Measurements from ENCODE around the gene NEO1.

Gene NEO1

DNA sequence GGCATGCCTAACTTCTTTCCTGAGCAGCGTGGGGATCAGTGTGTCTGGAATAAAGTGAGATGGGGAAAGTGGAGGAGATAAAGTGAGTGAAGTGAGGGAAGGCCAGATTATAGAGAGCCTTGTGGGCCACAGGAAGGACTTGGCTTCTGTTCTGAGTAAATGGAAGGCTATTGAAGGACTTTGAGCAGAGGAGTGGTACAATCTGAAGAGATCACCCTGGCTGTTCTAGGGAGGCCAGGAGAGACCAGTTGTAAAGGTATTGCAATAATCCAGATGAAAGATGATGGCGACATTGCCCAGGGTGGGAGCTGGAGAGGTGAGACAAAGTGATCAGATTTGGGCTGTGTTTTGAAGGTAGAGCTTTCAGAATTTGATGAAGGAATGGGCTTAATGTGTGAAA lies 46.8 kb upstream of the NEO1 start:
- Histone ChIP-seq H3K18ac (ENCODE audit: low read length) (no peak overlapping the region), H3K23ac (ENCODE audit: low read length) (no peak overlapping the region), H3K4me3 (ENCODE audit: low read depth, low read length) (no peak overlapping the region), H3K4me1 (ENCODE audit: control insufficient read depth in 1 of 2, insufficient read depth in 2 of 2, low read length in 2 of 2) (no peaks in the 10 kb centered on the region), H3K27ac (ENCODE audit: low read depth, low read length) (no peak overlapping the region), H2AFZ (ENCODE audit: insufficient read depth, low read length, poor library complexity) (no peak overlapping the region), H4K12ac (ENCODE audit: low read depth, low read length) (no peak overlapping the region), H2BK5ac (ENCODE audit: low read depth, low read length, poor library complexity) (no peak overlapping the region), H3K27me3 (ENCODE audit: insufficient read depth, low read length) (no peaks in the 10 kb centered on the region), H3K9me3 (ENCODE audit: insufficient read depth, low read depth, low read length) (no peaks in the 10 kb centered on the region), H4K91ac (ENCODE audit: low read depth, low read length) (no peak overlapping the region), H3K79me2 (ENCODE audit: control insufficient read depth, insufficient read depth, low read length, poor library complexity) (no peaks in the 10 kb centered on the region), H3K9ac (ENCODE audit: low read length) (no peak overlapping the region), H3K4ac (ENCODE audit: low read depth, low read length) (no peak overlapping the region), H4K8ac (ENCODE audit: low read depth, low read length) (no peak overlapping the region), H2AK5ac (ENCODE audit: low read length) (no peak overlapping the region), H2BK12ac (ENCODE audit: low read length) (no peak overlapping the region), H3K14ac (ENCODE audit: low read length) (no peak overlapping the region), H3K4me2 (ENCODE audit: low read length) (no peak overlapping the region), H3K36me3 (ENCODE audit: control insufficient read depth in 1 of 2, insufficient read depth in 2 of 2, low read length in 2 of 2) (no peaks in the 10 kb centered on the region), H2BK120ac (ENCODE audit: insufficient read depth, low read length, poor library complexity) (no peak overlapping the region), H3K79me1 (ENCODE audit: low read length) (no peaks in the 10 kb centered on the region)
- DNase-seq: no peak
- no CpG with 5 or more reads among the region's 2 CpGs for WGBS (ENCODE audit: extremely low coverage, insufficient coverage, insufficient read length)

DNA sequence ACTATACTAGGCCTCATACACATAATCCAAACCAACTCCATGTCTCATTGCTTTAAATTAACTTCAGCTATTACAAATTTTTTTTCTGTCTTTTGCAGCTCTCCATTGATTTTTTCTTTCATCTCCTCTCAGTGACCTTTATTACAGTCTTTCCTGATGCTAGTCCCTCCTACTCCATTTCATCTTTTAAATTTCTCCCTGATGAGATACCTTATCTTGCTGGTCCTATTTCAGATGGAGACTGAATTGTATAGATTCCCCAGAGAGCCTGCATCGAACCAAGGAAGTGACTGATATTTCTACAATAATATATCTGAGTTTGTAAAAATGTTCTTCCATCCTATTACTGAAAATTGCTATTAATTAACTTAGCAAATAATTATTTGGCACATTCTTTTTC lies 45.7 kb upstream of the NEO1 start:
- Histone ChIP-seq H2AK5ac (ENCODE audit: low read length) (no peak overlapping the region), H3K4ac (ENCODE audit: low read depth, low read length) (no peak overlapping the region), H3K23ac (ENCODE audit: low read length) (no peak overlapping the region), H3K18ac (ENCODE audit: low read length) (no peak overlapping the region), H3K4me2 (ENCODE audit: low read length) (no peak overlapping the region), H3K9me3 (ENCODE audit: insufficient read depth, low read depth, low read length) (no peaks in the 10 kb centered on the region), H3K36me3 (ENCODE audit: control insufficient read depth in 1 of 2, insufficient read depth in 2 of 2, low read length in 2 of 2) (no peaks in the 10 kb centered on the region), H3K27ac (ENCODE audit: low read depth, low read length) (no peak overlapping the region), H2BK120ac (ENCODE audit: insufficient read depth, low read length, poor library complexity) (no peak overlapping the region), H3K9ac (ENCODE audit: low read length) (no peak overlapping the region), H3K79me1 (ENCODE audit: low read length) (no peaks in the 10 kb centered on the region), H4K8ac (ENCODE audit: low read depth, low read length) (no peak overlapping the region), H2AFZ (ENCODE audit: insufficient read depth, low read length, poor library complexity) (no peak overlapping the region), H2BK5ac (ENCODE audit: low read depth, low read length, poor library complexity) (no peak overlapping the region), H4K91ac (ENCODE audit: low read depth, low read length) (no peak overlapping the region), H2BK12ac (ENCODE audit: low read length) (no peak overlapping the region), H3K4me1 (ENCODE audit: control insufficient read depth in 1 of 2, insufficient read depth in 2 of 2, low read length in 2 of 2) (no peaks in the 10 kb centered on the region), H3K27me3 (ENCODE audit: insufficient read depth, low read length) (no peaks in the 10 kb centered on the region), H3K14ac (ENCODE audit: low read length) (no peak overlapping the region), H4K12ac (ENCODE audit: low read depth, low read length) (no peak overlapping the region), H3K79me2 (ENCODE audit: control insufficient read depth, insufficient read depth, low read length, poor library complexity) (no peaks in the 10 kb centered on the region), H3K4me3 (ENCODE audit: low read depth, low read length) (no peak overlapping the region)
- DNase-seq: no peak
- no CpG with 5 or more reads among the region's 1 CpG for WGBS (ENCODE audit: extremely low coverage, insufficient coverage, insufficient read length)

DNA sequence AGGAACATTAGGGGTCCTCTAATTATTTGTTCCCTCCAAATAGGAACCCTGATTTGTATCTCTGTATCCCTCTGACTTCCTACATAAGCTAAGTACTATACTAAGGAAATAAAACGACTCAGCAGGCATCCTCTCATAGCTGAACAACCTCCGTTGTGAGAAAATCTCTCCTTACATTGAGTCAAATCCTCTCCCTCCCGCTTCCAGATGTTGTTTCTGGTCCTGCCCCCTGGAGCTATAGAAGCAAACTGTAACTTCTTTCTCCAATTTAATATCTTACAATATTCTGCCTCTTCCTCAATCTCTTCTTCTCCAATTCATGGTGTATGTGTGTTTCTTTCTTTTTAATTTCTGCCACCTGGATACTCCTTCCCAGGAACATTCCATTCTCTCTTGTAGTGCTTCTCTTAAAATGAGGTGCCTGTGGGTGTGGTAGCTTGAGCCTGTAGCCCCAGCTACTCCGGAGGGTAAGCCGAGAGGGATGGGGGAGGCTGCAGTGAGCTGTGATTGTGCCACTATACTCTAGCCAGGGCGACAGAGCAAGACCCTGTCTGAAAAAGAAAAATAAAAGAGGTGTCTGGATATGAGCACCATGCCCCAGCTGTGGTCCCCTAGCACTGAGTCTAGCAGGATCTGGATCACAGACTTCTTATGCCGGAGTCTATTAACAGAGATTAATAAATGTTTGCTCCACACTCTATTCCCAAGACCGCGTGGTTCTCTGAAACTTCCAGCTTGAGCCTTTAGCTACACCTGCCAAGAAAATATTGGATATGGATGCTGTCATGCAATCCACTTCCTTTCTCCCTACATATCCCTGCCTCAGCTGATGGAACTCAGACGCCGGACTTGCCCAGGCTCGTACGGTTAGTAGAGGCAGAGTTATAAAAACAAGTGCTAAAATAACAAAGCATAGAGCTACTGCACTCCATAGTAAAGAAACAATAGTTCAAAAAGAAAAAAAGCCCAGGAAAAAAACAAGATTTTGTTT lies 42.9 kb upstream of the NEO1 start:
- Histone ChIP-seq H2BK5ac (ENCODE audit: low read depth, low read length, poor library complexity) (no peak overlapping the region), H4K12ac (ENCODE audit: low read depth, low read length) (no peak overlapping the region), H3K4ac (ENCODE audit: low read depth, low read length) (no peak overlapping the region), H3K79me1 (ENCODE audit: low read length) (no peaks in the 10 kb centered on the region), H3K18ac (ENCODE audit: low read length) (no peak overlapping the region), H3K79me2 (ENCODE audit: control insufficient read depth, insufficient read depth, low read length, poor library complexity) (no peaks in the 10 kb centered on the region), H2AK5ac (ENCODE audit: low read length) (no peak overlapping the region), H3K36me3 (ENCODE audit: control insufficient read depth in 1 of 2, insufficient read depth in 2 of 2, low read length in 2 of 2) (no peaks in the 10 kb centered on the region), H4K8ac (ENCODE audit: low read depth, low read length) (no peak overlapping the region), H2BK12ac (ENCODE audit: low read length) (no peak overlapping the region), H3K14ac (ENCODE audit: low read length) (no peak overlapping the region), H3K4me1 (ENCODE audit: control insufficient read depth in 1 of 2, insufficient read depth in 2 of 2, low read length in 2 of 2) (no peaks in the 10 kb centered on the region), H3K23ac (ENCODE audit: low read length) (no peak overlapping the region), H3K4me2 (ENCODE audit: low read length) (no peak overlapping the region), H4K91ac (ENCODE audit: low read depth, low read length) (no peak overlapping the region), H3K27me3 (ENCODE audit: insufficient read depth, low read length) (no peaks in the 10 kb centered on the region), H3K4me3 (ENCODE audit: low read depth, low read length) (no peak overlapping the region), H3K9me3 (ENCODE audit: insufficient read depth, low read depth, low read length) (no peaks in the 10 kb centered on the region), H3K9ac (ENCODE audit: low read length) (no peak overlapping the region), H2AFZ (ENCODE audit: insufficient read depth, low read length, poor library complexity) (no peak overlapping the region), H3K27ac (ENCODE audit: low read depth, low read length) (no peak overlapping the region), H2BK120ac (ENCODE audit: insufficient read depth, low read length, poor library complexity) (no peak overlapping the region)
- no CpG with 5 or more reads among the region's 13 CpGs for WGBS (ENCODE audit: extremely low coverage, insufficient coverage, insufficient read length)
- DNase-seq: no peak

DNA sequence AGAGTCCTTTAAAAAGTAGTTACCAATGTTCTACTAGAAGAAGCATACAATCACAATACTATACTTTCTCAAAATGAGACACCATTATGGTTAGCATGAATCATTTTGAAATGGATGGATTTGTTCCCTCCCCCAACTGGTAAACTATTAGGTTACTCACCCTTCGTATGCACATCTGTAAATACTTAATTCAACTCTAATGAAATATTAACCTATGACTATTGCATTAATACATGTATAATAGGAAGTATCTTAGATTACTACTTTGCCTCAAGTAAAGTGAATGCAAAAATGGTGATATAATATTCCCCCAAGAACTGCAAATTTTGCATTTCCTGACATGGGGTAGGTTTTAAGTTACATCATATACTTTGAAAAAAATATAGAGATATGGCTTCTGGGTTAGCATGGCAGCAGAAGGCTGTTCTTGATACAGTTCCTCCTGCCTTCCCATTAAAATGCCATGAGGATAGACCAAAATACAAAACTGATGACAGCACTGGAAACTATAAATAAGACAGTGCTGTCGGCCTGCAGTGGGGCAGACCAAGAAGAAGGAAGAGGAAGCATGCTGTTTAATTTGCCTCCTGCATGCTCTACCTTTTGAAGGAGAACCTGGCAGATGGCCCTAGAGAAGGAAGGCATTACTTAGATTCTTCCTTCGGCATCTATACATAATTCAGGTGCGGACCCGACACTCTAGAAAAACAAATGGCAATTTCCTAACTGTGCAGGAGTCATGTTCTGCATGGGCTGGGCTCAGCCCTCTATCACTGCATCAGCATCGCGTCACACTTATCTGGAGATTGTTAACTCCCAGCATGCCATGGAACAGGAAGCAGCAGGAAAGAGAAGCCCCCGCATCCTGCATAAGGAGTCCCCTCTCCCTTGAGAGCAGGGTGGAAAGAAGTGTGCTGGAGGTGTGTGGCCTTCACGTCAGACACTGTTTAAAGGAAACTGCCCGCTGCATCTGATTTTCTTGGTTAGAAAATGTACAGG lies 41.8 kb upstream of the NEO1 start:
- Histone ChIP-seq H3K14ac (ENCODE audit: low read length) (no peak overlapping the region), H3K36me3 (ENCODE audit: control insufficient read depth in 1 of 2, insufficient read depth in 2 of 2, low read length in 2 of 2) (no peaks in the 10 kb centered on the region), H2BK120ac (ENCODE audit: insufficient read depth, low read length, poor library complexity) (no peak overlapping the region), H3K79me1 (ENCODE audit: low read length) (no peaks in the 10 kb centered on the region), H4K91ac (ENCODE audit: low read depth, low read length) (no peak overlapping the region), H3K4ac (ENCODE audit: low read depth, low read length) (no peak overlapping the region), H3K79me2 (ENCODE audit: control insufficient read depth, insufficient read depth, low read length, poor library complexity) (no peaks in the 10 kb centered on the region), H3K27me3 (ENCODE audit: insufficient read depth, low read length) (no peaks in the 10 kb centered on the region), H2BK12ac (ENCODE audit: low read length) (no peak overlapping the region), H3K18ac (ENCODE audit: low read length) (no peak overlapping the region), H2AK5ac (ENCODE audit: low read length) (no peak overlapping the region), H3K4me3 (ENCODE audit: low read depth, low read length) (no peak overlapping the region), H2BK5ac (ENCODE audit: low read depth, low read length, poor library complexity) (no peak overlapping the region), H4K12ac (ENCODE audit: low read depth, low read length) (no peak overlapping the region), H4K8ac (ENCODE audit: low read depth, low read length) (peak overlapping the region; percentile 2), H3K4me1 (ENCODE audit: control insufficient read depth in 1 of 2, insufficient read depth in 2 of 2, low read length in 2 of 2) (no peaks in the 10 kb centered on the region), H3K23ac (ENCODE audit: low read length) (no peak overlapping the region), H3K9me3 (ENCODE audit: insufficient read depth, low read depth, low read length) (no peaks in the 10 kb centered on the region), H2AFZ (ENCODE audit: insufficient read depth, low read length, poor library complexity) (no peak overlapping the region), H3K4me2 (ENCODE audit: low read length) (no peak overlapping the region), H3K27ac (ENCODE audit: low read depth, low read length) (no peak overlapping the region), H3K9ac (ENCODE audit: low read length) (no peak overlapping the region)
- no CpG with 5 or more reads among the region's 10 CpGs for whole genome bisulfite sequencing (ENCODE audit: extremely low coverage, insufficient coverage, insufficient read length)
- no peak for DNase-seq
